GM21526 (cell line): ENCODE results near the gene TBXAS1.

Experiments used
- ATAC-seq: cut with Tn5 transposase; IDR thresholded peaks from one replicate; pipeline ENCODE4 v1.9.1; 2021; ENCODE audit warnings: moderate library complexity; ENCODE audit not compliant: unreplicated experiment, low FRiP score

TBXAS1 gene

DNA sequence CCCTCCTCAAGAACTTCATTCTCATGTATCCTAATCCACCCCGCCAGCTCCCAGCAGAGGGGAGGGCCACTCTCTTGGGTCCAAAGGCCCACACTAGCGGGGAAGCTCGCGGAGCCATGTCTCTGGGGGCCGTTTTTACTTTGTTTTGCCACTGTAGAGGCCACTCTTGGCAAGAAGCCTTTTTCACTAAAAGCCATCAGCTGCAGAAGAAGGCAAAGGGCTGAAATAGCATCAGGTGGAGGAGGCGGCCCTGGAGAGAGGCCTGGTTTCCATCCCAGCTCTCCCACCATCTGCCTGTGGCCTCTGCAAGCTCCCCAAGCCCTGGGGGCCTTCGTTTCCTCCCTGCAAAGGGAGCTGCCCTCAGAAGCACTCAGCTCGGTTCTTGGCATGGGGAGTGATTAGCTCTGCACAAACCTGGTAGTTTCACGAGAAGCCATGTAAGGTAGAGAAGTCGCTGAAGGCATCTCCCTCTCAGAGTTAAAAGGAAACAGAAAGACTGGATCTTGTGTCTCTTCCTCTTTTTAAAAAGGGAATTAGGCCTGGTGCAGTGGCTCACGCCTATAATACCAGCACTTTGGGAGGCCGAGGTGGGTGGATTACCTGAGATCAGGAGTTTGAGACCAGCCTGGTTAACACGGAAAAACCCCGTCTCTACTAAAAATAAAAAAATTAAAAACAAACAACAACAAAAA, 163.4 kb downstream of the TBXAS1 start:
- no peak for ATAC-seq

DNA sequence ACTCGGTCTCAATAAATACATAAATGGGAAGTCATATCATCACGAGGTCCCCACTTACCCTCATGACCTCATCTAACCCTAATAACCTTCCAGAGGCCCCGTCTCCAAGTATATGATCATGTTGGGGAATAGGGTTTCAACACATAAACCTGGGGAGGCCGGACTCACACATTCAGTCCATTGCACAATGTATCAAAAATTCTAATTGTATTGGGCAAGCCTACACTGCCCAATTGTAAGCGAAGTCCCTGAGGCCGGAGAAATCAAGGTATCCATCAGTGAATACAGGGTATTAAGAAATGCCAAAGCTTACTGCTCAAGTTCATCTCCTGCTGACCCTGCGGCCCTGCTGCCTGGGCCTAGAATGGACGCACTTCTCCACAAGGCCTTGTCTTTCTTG, 164.1 kb downstream of the TBXAS1 start:
- no peak for ATAC-seq

DNA sequence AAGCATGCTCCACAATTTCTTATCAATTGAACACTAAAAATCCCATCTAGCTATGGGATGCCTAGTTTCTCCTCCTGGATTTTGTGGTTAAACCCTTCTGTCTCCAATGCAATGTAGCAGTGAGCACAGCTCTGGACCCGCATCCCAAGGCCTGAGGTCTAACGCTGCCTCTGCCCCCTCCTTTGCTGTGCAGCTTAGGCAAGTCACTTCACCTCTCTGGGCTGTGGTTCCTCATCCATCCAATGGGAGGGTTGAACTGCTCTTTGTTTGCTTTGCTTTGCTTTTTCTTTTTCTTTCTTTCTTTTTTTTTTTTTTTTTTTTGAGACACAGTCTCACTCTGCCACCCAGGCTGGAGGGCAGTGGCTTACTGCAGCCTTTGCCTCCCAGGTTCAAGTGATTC, 164.5 kb downstream of the TBXAS1 start:
- no peak for ATAC-seq

DNA sequence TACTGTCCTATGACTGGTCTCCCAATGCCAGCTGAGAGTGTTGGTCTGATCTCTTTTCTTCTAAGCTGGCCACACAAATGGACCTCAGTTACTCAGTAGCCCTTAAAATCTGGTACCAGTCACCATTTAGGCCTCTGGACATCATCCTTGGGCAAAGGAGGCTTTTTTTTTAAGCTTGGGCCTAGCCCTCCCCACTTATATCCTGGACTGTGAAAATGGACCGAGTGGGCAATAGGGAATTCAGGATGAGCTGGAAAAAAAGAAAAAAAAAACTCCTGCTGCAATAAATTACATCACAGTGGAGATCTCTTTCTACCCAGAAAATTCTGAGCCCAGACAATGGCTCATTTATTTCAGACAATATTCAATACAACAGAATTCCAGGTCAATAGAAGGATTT, 165.3 kb downstream of the TBXAS1 start:
- ATAC-seq = no peak

DNA sequence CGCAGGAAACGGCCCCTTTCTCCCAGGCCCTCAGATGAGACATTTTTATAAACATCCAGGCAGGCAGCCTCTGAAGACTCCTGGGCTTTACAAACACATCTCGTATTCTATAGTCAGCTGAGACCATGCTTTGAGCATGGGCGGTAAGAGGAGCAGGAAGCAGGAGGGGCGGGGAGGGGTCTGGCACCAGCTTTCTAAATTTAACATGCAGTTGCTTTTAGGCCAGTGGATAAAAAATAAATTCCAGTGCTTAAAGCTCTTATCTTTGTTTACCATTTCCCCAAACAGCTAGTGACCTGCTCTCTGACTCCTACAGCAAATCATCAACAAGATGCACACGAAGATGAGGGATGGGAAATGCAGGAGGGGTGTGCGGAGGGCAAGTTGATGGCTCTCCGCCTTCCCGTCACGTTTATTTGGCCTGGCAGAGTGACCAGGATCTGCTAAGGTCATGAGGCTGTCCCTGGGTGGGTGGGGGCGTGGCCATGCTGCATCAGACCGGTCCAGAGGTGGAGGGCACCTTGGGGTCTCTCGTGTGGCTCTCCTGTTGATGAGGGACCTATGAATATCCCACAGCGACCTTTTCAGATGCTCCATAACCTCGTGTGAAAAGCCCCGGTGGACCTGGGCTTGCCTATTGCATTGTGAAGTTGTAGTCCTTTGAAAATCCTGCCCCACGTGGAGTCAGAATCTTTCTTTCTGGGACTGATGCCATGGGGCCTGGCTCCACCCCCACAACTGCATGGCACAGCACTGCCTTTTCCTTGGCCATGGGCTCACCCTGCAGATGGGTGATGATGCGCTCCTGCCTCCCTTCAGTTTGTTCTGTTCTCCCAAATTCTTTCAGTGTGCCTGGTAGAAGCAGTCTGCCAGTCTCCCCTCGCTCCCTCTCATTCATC, 166.2 kb downstream of the TBXAS1 start:
- ATAC-seq = no peak

DNA sequence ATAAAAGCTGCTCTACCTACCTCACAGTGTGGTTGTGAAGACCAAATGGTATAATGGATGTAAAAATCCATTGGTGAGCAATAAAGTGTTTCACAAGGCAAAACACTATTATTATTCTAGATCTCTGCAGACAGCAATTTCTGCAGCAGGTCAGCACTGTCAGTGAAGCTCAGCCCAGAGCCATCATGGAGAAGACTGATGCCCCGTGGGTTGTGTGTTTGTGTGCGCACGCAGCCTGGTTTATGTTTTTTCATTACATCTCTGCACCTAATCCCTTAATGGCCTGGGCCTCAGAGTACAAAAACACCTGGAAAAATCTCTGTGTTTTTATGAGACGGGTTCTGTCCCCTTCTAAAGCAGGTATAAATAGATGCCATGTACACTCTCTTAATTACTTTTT, 169.5 kb downstream of the TBXAS1 start:
- no peak for ATAC-seq

DNA sequence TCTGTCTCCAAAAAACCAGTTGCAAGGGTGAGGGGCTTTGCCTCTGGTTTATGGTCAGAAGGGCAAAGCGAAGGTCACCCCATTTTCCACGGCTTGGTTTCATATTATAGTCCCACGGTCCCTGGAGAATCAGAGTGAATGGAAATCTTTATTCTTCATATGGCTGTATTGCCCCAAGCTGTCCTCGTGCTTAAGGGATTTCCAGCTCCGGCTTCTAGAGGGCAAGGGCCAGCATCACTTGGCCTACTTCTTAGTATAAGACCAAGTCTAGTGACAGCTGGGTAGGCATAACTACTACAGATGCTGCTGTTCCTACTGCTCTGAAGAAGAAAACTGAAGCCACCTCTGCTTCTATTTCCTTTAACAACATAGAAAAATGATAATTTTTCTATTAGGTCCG, 170.5 kb downstream of the TBXAS1 start:
- no peak for ATAC-seq

DNA sequence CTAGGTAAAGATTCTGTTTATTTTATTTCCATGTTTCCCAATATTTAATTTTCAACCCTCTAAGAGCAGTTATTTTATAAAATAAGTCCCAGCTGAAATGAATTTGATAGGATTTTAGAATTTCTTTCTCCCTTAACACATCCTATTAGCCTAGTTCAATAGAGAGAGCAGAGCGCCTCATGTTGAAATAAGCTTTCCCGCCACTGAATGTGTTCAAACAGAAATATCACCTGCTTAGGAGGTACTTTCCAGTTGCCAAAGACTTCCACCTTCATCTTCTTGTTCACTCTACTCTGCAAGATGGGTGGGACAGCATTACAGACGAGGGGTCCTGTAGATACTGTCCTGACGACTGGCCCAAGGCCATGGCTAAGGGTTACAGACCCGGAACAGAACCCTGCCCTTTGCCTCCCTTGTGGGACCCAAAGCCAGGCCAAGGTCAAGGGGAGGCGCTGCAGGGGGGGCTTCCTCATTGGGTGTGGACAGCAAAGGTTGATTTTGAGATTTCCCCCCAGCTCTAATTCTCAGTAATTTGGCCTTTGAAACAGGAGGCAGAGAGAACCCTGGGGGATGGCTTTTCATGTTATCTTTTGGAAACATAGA, 171.7 kb downstream of the TBXAS1 start:
- no peak for ATAC-seq

DNA sequence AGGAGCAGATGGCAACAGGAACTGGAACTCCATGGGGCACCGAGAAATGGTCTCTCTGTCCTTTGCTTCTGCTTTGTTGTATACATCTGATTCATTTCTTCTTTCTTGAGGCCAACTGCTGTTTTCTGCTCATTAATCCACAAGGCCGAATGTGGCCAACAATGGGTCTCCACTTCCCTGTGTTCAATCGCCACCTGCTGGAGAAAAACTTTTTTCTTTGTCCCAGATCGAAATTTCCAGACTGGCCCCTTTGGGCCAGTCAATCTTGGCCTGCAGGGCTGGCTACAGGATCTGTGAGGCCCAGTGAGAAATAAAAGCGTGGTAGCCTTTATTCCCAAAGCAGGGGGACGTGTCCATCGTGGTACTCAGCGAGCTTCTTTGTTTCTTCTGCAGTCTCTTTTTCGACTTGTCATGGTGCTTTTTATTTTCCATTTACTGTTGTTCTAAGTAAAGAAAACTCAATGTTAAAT, 174.9 kb downstream of the TBXAS1 start:
- ATAC-seq = no peak

DNA sequence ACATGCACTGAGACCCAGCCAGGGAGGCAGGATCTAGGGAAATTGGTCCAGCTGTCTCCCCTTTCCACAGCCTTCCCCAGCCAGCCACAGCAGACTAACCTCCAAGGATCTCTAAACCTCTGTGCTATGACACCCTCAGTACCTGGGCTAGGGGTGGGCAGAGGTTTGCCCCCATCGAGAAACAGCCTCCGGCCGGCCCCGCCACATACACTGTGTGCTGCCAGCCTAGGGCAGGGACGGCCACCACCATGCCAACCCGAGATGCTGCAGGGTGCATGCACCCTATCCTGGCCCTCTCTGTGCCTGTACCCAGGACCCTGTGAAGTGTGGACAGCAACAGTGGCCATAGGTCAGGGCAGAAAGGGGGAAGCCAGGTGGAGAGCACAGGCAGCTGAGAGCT, 175.6 kb downstream of the TBXAS1 start:
- no peak for ATAC-seq

DNA sequence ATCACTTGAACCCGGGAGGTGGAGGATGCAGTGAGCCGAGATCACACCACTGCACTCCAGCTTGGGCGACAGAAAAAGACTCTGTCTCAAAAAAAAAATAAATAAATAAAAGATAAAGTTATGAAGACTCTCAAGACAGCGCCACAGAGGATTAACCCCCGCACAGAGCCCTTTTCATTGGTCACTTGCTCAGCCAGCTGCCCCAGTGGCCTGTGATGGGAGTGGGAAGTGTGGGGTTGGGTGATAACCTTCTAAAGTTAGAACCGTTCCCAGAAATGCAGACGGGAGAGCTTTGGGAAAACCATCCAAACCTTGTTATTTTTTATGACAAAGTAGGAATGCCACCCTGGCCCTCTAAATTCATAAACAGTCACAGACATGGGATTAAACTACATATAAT, 176.3 kb downstream of the TBXAS1 start:
- ATAC-seq = no peak

DNA sequence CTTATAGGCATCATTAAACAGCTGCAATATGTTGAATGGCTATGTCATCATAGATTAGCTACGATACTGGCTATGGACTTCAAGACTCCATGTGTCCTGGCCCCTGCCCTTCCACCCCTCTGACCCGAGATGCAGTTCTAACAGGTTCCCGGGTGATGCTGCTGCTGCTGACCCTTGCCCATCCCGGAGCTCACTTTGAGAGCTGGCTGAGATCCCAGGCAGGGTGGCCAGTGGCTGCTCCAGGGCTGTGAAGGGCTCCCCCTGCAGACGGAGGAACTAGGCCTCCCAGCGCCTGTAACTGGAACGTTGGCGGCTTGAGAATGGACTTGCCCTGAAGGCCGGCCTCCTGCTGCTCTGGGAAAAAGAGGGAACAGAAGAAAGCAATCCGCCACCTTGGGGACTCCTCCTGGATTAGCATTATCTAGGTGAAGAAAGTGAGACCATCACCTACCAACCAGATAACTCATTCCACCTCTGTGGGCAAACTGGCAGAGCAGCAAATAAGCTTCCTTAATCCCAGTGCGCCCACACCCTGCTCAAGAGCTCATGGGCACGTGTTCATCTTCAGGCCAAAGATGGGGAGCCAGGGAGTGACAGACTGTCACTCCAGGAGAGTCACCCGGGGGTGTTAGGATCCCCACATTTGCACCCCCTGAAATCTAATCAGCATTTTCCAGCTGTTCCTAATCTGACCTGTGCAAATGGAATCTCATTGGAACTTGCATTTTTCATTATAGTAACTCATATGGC, 176.9 kb downstream of the TBXAS1 start:
- ATAC-seq = no peak

DNA sequence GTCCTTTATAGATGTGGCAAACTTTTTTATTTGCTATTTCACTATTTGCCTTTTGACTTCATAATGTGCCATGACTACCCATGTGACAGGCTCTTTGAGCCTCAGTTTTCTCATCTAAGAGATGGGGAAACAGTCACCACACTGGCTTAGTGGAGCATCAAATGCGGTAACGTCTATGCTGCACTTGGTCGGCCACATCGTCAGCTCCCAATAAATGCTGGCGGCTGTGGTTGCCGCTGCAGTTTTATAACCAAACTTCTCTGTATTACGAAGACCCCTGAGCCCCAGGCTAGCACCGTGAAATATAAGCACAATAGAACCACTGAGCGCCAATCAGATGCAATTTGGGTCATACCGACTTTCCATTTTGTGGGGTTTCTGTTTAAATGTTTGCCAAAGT, 177.5 kb downstream of the TBXAS1 start:
- ATAC-seq = no peak

DNA sequence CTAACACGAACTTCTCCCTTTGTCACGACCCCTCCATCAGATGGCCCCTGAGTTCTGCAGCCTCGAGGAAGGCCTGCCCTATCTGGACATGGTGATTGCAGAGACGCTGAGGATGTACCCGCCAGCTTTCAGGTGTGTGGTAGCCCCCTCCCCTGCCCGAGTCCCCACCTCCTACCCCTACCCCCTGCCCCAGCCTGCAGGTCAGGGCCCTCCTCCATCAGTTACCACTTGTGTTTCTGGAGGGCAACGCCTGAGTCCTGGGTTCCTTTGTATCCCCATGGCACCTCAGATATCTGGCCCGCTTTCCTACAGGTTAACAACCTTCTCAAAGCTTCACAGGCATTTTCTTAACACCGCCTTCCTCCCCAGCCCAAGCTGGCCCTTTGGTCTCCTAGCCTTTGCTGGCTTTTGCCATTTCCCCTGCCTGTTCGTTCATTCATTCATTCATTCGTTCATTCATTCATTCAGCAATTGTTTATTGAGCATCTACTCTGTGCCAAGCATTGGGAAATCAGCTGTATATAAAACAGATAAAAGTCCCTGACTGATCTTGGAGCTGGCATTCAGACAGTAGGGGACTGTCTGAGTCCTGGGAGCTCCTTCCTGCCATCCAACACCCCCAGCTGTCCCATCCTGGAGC, 178.1 kb downstream of the TBXAS1 start:
- ATAC-seq = no peak

DNA sequence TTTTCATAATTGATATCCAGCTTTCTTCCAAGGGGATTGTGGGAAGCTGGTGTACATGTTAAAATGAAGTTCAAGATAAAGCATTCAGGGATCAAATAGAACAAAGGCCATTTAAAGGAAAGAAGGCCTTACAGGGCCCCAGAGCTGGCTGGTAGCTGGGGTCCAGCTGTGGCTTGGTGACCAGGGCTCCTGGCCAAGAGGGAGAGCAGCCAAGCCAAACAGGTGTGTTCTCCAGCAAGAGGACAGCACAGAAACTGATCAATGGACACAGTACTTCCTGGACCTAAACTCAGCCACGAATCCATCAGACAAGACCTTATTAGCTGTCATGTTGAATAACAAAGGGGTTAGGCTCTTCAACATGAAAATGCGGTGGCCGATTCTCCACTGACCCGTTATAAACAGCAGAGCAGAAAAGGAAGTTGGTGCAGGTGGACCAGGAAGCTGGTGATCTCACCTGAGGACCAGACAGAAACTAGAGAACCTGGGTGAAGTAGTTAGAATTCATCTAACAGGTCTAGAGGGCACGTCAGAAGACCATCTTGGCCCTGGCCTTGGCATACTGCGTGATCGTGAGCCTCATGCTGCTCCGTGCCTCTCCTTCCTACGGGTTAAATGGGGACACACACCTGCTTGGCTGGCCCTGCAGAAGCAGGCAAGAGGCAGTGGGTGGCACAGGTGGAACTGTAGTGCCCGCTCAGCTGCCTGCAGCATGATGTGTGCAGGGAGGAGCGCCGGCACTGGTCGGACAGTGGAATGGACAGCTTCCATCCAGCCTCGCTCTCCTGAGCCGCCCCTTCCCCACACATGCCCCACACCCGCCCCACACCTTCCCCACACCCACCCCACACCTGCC, 179.9 kb downstream of the TBXAS1 start:
- no peak for ATAC-seq

DNA sequence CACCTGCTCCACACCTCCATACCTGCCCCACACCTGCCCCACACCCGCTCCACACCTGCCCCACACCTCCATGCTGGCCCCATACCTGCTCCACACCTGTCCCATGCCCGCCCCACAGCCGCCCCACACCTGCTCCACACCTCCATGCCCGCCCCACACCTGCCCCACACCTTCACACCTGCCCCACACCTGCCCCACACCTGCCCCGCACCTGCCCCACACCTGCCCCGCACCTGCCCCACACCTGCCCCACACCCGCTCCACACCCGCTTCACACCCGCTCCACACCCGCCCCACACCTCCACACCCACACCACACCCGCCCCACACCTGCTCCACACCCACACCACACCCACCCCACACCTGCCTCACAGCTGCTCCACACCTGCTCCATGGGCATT, 180.7 kb downstream of the TBXAS1 start:
- no peak for ATAC-seq

DNA sequence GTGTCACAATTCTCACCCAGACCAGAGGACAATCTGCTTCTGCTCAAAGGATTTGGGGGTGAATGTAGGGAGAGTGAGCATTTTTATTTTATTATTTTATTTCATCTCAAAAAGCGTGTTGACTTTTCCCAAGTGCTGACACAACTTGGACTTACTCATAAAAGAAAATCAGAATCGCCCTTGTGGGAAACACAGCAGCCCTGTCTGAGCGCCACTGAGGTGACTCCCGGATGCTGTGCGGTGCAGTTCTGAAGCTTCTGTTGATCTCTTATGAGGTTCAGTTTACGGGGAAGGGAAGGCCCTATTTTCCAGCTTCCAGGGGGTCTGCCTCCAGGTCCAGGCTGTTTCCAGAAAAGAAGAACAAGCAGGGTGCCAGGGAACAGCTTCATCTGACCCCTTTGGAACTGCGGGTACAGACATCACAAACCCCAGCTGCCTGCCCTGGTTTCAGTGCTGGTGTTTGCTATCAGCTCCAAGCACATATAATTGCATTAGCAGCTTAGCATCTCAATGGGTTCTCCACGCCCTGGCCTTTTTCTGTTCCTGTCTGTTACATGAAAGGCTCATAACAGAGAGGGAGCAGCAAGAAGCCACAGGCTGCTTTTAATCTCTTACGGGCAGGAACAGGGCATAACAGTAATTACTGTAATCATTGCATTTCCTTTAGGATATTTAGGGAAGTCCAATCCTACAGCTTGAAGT, 181.3 kb downstream of the TBXAS1 start:
- no peak for ATAC-seq

DNA sequence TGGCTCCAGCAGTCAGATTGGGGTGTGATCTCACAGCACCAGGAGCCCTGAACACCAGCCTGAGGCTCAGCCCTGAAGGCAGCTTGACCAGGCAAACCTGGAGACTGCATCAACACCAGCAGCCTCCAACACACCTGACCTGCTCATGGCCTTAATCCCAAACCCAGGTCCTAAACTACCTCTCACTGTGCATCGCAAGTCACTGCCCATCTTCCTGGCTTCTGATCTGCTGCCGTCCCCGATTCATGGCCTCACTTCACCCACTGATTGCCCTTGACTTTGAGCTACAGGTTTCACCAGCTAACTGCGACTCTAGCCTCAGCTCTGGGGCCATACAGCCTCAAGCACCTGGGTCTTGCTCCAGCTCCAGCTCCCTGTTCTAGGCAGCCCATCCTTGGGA, 184.6 kb downstream of the TBXAS1 start:
- ATAC-seq = no peak

DNA sequence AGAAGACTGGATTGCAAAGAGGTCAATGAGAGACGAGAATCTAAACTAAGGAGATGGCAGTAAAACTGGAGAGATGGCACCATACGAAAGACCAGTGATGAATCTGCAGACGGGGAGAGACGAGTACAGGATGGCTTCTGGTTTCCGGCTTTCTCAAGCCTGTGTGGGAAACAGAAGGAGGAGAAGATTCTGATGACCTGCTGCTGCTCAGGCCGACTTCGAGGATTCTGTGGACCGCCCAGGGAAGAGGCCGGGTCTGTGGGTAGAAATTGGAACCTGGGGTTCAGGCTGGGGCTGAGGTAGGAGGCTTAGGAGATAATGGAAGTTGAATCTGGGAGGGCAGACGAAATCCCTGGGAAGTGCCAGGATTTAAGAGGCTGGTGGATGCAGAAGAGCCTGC, 185.1 kb downstream of the TBXAS1 start:
- no peak for ATAC-seq
